HepG2 (cell line): Measurements from ENCODE around the gene CA10. TPM values are rescaled to one million over a fixed set of nuclear protein-coding genes. Genes with fewer than 3 reads are reported as not detected.
A peak's percentile ranks its signal among the peaks of the same experiment; 100 is the strongest.

Experiments
- ATAC-seq: fragments of 200-7000 bp; cut with Tn5 transposase; 3 replicates; pipeline ENCODE4 v1.9.1; 2020; ENCODE audit warnings: mild to moderate bottlenecking, moderate library complexity
- BruUV-seq: library from RNA; stranded (reverse); fragments of 400-500 nt; replicated peaks from 2 replicates; lab custom pipeline; 2021; lab: Mats Ljungman, UMichigan
- CTCF ChIA-PET: fragments of 300-600 bp; formaldehyde crosslinking; extraction: SDS; loops from one replicate; lab custom pipeline; 2021; ENCODE audit warnings: low total read pairs, inconsistent platforms, low intra/inter-chr PET ratio; lab: Yijun Ruan, JAX
- POLR2A ChIA-PET: fragments of 350-600 bp; sonication (Branson Sonifier 250); formaldehyde crosslinking; loops from one replicate; lab custom pipeline; 2020; ENCODE audit warnings: antibody characterized with exemption, inconsistent platforms; lab: Yijun Ruan, JAX
- DNase-seq: peaks from one replicate; pipeline ENCODE4 v3.0.0-alpha.2; 2015; ENCODE audit warnings: low spot score
- FAIRE-seq: peaks from 3 replicates; lab custom pipeline; 2011; peaks lifted over from hg19 to GRCh38; lab: Jason Lieb, UNC
- H2AFZ ChIP-seq: one replicate; pipeline ENCODE4 v1.6.1; 2011; ENCODE audit warnings: low read length, inconsistent platforms
- H3K27ac ChIP-seq: fragments of 300-600 bp; 3 replicates; pipeline ENCODE4 v1.8.0; 2011; ENCODE audit warnings: mixed run types, mild to moderate bottlenecking, mixed read lengths, low read length, inconsistent platforms; ENCODE audit not compliant: insufficient read depth; ENCODE audit errors: extremely low read length
- H3K27me3 ChIP-seq, 2 experiments: fragments of 200-600 bp in 1 of 2; 2 replicates in 1 of 2; 3 replicates in 1 of 2; pipeline versions ENCODE4 v1.6.0 to v1.8.0; 2011; ENCODE audit warnings: low read length in 2 of 2, mild to moderate bottlenecking in 2 of 2, moderate library complexity in 2 of 2, inconsistent platforms in 1 of 2; ENCODE audit not compliant: insufficient read depth in 2 of 2, control insufficient read depth in 1 of 2
- H3K36me3 ChIP-seq, 2 experiments: fragments of 200-600 bp in 1 of 2; replicated peaks in 1 of 2; 2 replicates in 1 of 2; 3 replicates in 1 of 2; pipeline versions ENCODE4 v1.5.1 to v1.8.0; 2011; ENCODE audit warnings: low read length in 2 of 2, inconsistent platforms in 1 of 2; ENCODE audit not compliant: insufficient read depth in 2 of 2, control insufficient read depth in 1 of 2
- H3K4me1 ChIP-seq: 2 replicates; pipeline ENCODE4 v1.5.1; 2012; ENCODE audit warnings: low read length, inconsistent platforms; ENCODE audit not compliant: insufficient read depth
- H3K4me2 ChIP-seq: 2 replicates; pipeline ENCODE4 v1.6.0; 2011; ENCODE audit warnings: low read depth, low read length, inconsistent platforms
- H3K4me3 ChIP-seq, 3 experiments: fragments of 200-600 bp in 1 of 3; sonication (generic), shearing (Covaris generic) in 1 of 3; replicated peaks in 1 of 3; 2 replicates each; pipeline ENCODE4 v1.5.1; 2011 to 2016; ENCODE audit warnings: low read length in 3 of 3, inconsistent platforms in 2 of 3, low read depth in 2 of 3, mild to moderate bottlenecking in 2 of 3, control low read depth in 1 of 3, mixed read lengths in 1 of 3; ENCODE audit not compliant: insufficient read depth in 1 of 3
- H3K79me2 ChIP-seq: one replicate; pipeline ENCODE4 v1.6.1; 2011; ENCODE audit warnings: low read length, inconsistent platforms; ENCODE audit not compliant: insufficient read depth
- H3K9ac ChIP-seq: 2 replicates; pipeline ENCODE4 v1.6.0; 2011; ENCODE audit warnings: mild to moderate bottlenecking, low read depth, low read length, inconsistent platforms; ENCODE audit not compliant: insufficient read depth
- H3K9me3 ChIP-seq: 2 replicates; pipeline ENCODE4 v1.5.1; 2012; ENCODE audit warnings: mild to moderate bottlenecking, low read length
- H4K20me1 ChIP-seq: 2 replicates; pipeline ENCODE4 v1.6.0; 2011; ENCODE audit warnings: inconsistent platforms, mild to moderate bottlenecking, low read length, moderate library complexity; ENCODE audit not compliant: insufficient read depth
- GZF1 ChIP-seq: sonication (generic); formaldehyde crosslinking; IDR thresholded peaks from 2 replicates; pipeline ENCODE4 v1.5.1; 2020; ENCODE audit warnings: mild to moderate bottlenecking, missing genetic modification reagents
- HNRNPK ChIP-seq: fragments of 200-400 bp; formaldehyde crosslinking; IDR thresholded peaks from 2 replicates; pipeline ENCODE4 v1.6.1; 2018; ENCODE audit warnings: low read length, low read depth, moderate library complexity, mild to moderate bottlenecking; ENCODE audit not compliant: poor library complexity, severe bottlenecking
- HNRNPL ChIP-seq: fragments of 200-400 bp; formaldehyde crosslinking; IDR thresholded peaks from 2 replicates; pipeline ENCODE4 v1.6.1; 2017; ENCODE audit warnings: mild to moderate bottlenecking, low read depth, low read length
- PAX8 ChIP-seq: sonication (generic); formaldehyde crosslinking; IDR thresholded peaks from 2 replicates; pipeline ENCODE4 v1.8.0; 2022; ENCODE audit warnings: mild to moderate bottlenecking, missing genetic modification reagents, borderline replicate concordance
- ZC3H13 ChIP-seq: sonication (generic); formaldehyde crosslinking; IDR thresholded peaks from 2 replicates; pipeline ENCODE4 v1.8.1; 2023; ENCODE audit warnings: mild to moderate bottlenecking, missing genetic modification reagents, moderate library complexity
- ZNF605 ChIP-seq: sonication (generic); formaldehyde crosslinking; IDR thresholded peaks from 2 replicates; pipeline ENCODE4 v1.8.0; 2022; ENCODE audit warnings: mild to moderate bottlenecking, missing genetic modification reagents
- ZNF615 ChIP-seq: sonication (generic); formaldehyde crosslinking; IDR thresholded peaks from 2 replicates; pipeline ENCODE4 v1.5.0; 2020; ENCODE audit warnings: mild to moderate bottlenecking, missing genetic modification reagents, borderline replicate concordance
- ZNF619 ChIP-seq: sonication (generic); formaldehyde crosslinking; IDR thresholded peaks from 2 replicates; pipeline ENCODE4 v1.4.0; 2020; ENCODE audit warnings: mild to moderate bottlenecking, missing genetic modification reagents
- ZSCAN9 ChIP-seq: IDR thresholded peaks from 2 replicates; pipeline ENCODE4 v1.6.1; 2016; ENCODE audit warnings: borderline replicate concordance
- WGBS: methylation state at CpG from one replicate; pipeline ENCODE4 v1.1.6; 2017; ENCODE audit warnings: low lambda C conversion rate; 5-methylcytosine and 5-hydroxymethylcytosine counted together
- in situ Hi-C: cut with HindIII; loops from 2 replicates; pipeline ENCODE4 v1.10.0; 2017; ENCODE audit warnings: low pct_unique_long_range_greater_than_20kb; ENCODE audit not compliant: extremely low pct_ligation_motif_present
- intact Hi-C: fragments of 100-400 bp; cut with micrococcal nuclease; formaldehyde crosslinking; loops from one replicate; pipeline ENCODE4 v1.10.0; 2022; ENCODE audit not compliant: unreplicated experiment
- polyA plus RNA-seq, 8 experiments: library from polyadenylated mRNA; depleted of rRNA in 3 of 8; stranded (reverse) in 7 of 8; unstranded in 1 of 8; fragments of >200 nt; fragmentation: Illumina TruSeq in 4 of 8; extraction: Trizol in 4 of 8; gene quantifications; 2 replicates each; pipeline versions ENCODE4 v1.2.1 to v1.2.3, GENCODE V29; 2011 to 2016; ENCODE audit warnings: low read depth in 4 of 8, missing spikeins in 1 of 8, mixed read lengths in 1 of 8; ENCODE audit not compliant: insufficient read depth in 1 of 8
- total RNA-seq, 5 experiments: library from RNA; depleted of rRNA; stranded (reverse); fragments of >200 nt; fragmentation: Illumina TruSeq; extraction: Trizol; gene quantifications; 2 replicates each; pipeline ENCODE4 v1.2.3, GENCODE V29; 2016; ENCODE audit warnings: low read depth in 1 of 5
- TF ChIP-seq, protein P1 (sequence below): fragments of 450-650 bp; IDR thresholded peaks from 2 replicates; pipeline ENCODE4 v1.6.1; 2017; ENCODE audit warnings: mild to moderate bottlenecking

CA10 gene
- total and polyA plus RNA-seq, 2 of the 13 experiments (the other 11 are each of a cell fraction or from before 2014, with no cell fraction given) = not detected

DNA sequence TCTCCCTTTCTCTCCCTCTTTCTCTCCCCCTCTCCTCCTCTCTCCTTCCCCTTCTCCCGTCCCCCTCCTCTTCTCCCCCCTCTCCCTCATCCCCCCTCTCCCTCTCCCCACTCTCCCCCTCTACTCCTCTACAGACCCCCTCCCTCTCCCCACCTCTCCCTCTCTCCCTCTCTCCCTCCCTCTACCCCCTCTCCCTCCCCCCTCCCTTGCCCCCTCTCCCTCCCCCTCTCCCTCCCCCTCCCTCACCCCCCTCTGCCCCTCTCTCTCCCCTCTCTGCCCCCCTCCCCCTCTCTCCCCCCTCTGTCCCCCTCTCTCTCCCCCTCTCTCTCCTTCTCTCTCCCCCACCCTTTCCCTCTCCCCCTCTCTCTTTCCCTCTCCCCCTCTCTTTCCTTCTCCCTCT is 545.3 kb downstream of the CA10 start:
- Histone ChIP-seq H3K27ac (no peak overlapping the region), H4K20me1 (no peaks in the 10 kb centered on the region), H3K79me2 (no peaks in the 10 kb centered on the region), H3K9ac (no peak overlapping the region), H3K4me2 (no peak overlapping the region), H3K4me1 (peaks cover 7% of the 10 kb centered on the region), H3K36me3 (no peaks in the 10 kb centered on the region), H2AFZ (no peak overlapping the region), H3K9me3 (no peaks in the 10 kb centered on the region), H3K27me3 (no peaks in the 10 kb centered on the region; a peak in 3 of 5 replicates), H3K4me3 (no peak overlapping the region)
- FAIRE-seq (no peak), DNase-seq (no peak), ATAC-seq (no peak)
- intact Hi-C loops (no loop called here), in situ Hi-C loops (no loop called here)
- WGBS = 3% methylated on average over 1 of the region's 1 CpG
- BruUV-seq = no TSS peak
- ChIA-PET POLR2A (no interaction called here), CTCF (no interaction called here)
- peak; percentile 91 for TF ChIP-seq HNRNPK
- no peak for TF ChIP-seq HNRNPL

DNA sequence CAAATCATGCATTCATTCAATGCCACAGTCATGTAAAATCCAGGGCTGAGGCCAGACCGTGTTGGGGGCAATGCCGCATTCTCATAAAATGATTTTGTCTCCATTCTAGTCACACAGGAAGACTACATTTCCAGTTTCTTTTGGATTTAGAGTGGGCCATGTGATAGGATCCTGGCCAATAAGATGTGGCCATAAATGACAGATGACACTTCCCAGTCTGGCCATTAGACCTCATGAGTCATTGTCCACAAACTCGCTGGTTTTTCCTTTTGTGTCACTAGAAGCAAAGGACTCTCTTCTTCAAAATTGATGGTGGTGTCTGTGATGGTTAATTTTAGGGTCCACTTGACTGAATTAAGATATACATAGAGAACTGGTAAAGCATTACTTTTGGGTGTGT is 545.8 kb downstream of the CA10 start:
- TF ChIP-seq, protein P1, sequence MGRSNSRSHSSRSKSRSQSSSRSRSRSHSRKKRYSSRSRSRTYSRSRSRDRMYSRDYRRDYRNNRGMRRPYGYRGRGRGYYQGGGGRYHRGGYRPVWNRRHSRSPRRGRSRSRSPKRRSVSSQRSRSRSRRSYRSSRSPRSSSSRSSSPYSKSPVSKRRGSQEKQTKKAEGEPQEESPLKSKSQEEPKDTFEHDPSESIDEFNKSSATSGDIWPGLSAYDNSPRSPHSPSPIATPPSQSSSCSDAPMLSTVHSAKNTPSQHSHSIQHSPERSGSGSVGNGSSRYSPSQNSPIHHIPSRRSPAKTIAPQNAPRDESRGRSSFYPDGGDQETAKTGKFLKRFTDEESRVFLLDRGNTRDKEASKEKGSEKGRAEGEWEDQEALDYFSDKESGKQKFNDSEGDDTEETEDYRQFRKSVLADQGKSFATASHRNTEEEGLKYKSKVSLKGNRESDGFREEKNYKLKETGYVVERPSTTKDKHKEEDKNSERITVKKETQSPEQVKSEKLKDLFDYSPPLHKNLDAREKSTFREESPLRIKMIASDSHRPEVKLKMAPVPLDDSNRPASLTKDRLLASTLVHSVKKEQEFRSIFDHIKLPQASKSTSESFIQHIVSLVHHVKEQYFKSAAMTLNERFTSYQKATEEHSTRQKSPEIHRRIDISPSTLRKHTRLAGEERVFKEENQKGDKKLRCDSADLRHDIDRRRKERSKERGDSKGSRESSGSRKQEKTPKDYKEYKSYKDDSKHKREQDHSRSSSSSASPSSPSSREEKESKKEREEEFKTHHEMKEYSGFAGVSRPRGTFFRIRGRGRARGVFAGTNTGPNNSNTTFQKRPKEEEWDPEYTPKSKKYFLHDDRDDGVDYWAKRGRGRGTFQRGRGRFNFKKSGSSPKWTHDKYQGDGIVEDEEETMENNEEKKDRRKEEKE = no peak
- TF ChIP-seq ZC3H13 (CRISPR knock-in tag) = no peak
- TF ChIP-seq PAX8 (CRISPR knock-in tag) = no peak
- no peak for TF ChIP-seq GZF1 (CRISPR knock-in tag)
- no peak for TF ChIP-seq ZNF605 (CRISPR knock-in tag)
- TF ChIP-seq ZNF619 (CRISPR knock-in tag) = no peak
- TF ChIP-seq ZSCAN9 (CRISPR knock-in tag) = no peak
- TF ChIP-seq ZNF615 (CRISPR knock-in tag) = no peak
- no TSS peak for BruUV-seq
- intact Hi-C loops = no loop called here
- DNase-seq = no peak
- ChIA-PET CTCF (no interaction called here), POLR2A (no interaction called here)
- FAIRE-seq = no peak
- H3K4me1 ChIP-seq = peaks cover 13% of the 10 kb centered on the region
- no peak overlapping the region for H3K27ac ChIP-seq
- no peaks in the 10 kb centered on the region for H3K36me3 ChIP-seq
- WGBS = 51% methylated on average over 3 of the region's 3 CpGs
- no peak overlapping the region for H2AFZ ChIP-seq
- ATAC-seq = no peak
- no peaks in the 10 kb centered on the region for H3K9me3 ChIP-seq
- no peak overlapping the region for H3K4me3 ChIP-seq
- no peaks in the 10 kb centered on the region; a peak in 3 of 5 replicates for H3K27me3 ChIP-seq
- no peaks in the 10 kb centered on the region for H3K79me2 ChIP-seq
- no peak overlapping the region for H3K4me2 ChIP-seq
- H3K9ac ChIP-seq = no peak overlapping the region
- H4K20me1 ChIP-seq = no peaks in the 10 kb centered on the region
- in situ Hi-C loops = no loop called here
